ENCODE data around the gene ERGIC1.
A peak's percentile ranks its signal among the peaks of the same experiment; 100 is the strongest.
"Not testable (repeated sequence)": the region's sequence is repeated elsewhere in the genome, so short reads cannot be mapped to it uniquely, and the experiment has no call there.

Gene ERGIC1

DNA sequence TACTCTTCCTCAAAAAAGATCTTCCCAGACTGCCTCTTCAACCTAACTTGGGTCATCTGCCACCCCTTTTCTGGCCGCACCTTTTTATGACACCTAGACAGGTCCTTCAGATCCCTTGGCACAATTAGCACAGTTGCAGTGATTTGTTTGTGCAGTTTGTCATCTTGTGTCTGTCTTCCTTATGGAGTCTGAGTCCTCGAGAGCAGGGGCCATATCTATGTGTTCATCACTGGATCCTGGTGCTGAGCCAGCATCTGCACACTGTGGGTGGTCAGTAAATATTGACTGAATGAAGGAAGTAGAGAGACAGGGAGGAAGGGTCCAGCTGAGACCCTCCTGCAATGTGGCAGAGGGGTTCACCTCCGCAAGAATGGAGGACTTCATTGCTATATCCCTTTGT lies 14.4 kb downstream of the ERGIC1 start:
- DNase-seq (ENCODE audit: low read depth) = no peak
- TF ChIP-seq CTCF (IDR thresholded peaks at IDR 0.05; ENCODE audit: low read length, missing control alignments) = no peak
- H3K4me3 ChIP-seq (replicated peaks; ENCODE audit: low read depth, low read length) = no peak overlapping the region

DNA sequence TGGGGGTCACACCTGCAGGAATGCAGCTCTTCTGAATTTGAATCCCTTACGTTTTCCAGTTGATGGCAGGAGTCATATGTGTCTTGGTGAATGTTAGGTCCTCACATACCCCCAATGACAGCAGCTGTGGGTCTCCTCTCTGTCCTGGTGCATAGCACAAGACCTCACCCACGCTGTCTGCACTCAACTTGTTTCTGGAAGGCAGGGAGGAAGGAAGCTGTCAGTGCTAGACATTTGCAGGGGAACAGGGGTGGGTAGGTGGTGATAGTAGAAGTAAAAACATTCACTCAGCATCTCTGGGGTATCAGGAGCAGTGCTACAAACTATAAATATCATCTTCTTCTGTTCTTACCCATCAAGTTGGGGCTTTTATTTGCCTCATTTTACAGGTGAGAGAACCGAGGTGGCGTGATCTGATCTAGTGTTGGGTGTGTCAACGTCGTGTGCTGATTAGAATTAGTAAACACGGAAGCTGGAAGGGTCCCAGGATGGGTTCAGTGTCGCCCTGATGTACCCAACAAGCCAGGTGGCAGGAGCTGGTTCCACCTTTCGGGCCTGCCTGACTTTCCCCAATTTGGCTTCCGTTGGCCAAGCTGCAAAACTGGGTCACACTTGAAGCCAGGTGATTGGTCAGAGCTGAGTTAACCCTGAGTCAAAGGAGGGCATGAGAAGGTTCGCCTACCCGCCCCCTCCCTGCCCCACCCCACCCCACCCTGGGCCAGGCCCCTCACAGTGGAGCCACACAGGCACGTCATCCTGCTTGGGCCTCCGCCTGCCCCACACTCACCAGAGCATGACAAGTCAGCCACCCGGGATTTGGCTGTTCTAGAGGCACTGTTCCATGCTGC lies 15.8 kb downstream of the ERGIC1 start:
- no peak overlapping the region for H3K4me3 ChIP-seq (replicated peaks; ENCODE audit: low read depth, low read length)
- DNase-seq (ENCODE audit: low read depth) = no peak
- TF ChIP-seq CTCF (IDR thresholded peaks at IDR 0.05; ENCODE audit: low read length, missing control alignments) = no peak

DNA sequence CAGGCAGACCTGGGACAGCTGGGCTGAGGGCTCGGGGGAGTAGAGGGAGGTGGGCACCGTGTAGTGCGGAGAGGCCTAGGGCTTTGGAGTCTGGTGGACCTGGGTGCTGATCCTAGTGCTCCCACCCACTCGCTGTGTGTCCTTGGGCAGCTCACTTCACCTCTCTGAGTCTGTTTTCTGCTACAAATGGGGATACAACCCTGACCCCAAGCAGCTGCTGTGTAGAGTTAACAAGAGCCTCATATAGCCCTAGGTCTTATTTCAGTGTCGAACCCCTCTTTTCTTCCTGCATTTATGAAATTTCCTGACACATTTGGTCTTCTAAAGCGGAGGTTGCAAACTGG lies 16.4 kb downstream of the ERGIC1 start:
- no peak for DNase-seq (ENCODE audit: low read depth)
- no peak for TF ChIP-seq CTCF (IDR thresholded peaks at IDR 0.05; ENCODE audit: low read length, missing control alignments)
- H3K4me3 ChIP-seq (replicated peaks; ENCODE audit: low read depth, low read length) = no peak overlapping the region

DNA sequence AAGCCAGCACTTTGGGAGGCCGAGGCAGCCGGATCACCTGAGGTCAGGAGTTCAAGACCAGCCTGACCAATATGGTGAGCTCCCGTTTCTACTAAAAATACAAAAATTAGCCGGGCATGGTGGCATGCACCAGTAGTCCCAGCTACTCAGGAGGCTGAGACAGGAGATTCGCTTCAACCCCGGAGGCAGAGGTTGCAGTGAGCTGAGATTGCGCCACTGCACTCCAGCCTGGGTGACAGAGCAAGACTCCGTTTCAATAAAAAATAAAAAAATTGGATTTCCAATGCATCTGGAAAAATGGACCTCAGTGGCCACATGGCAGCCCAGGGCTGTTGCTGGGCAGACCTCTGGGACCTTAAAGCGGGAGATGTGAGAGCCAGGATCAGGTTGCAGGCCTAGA lies 17.2 kb downstream of the ERGIC1 start:
- H3K4me3 ChIP-seq (replicated peaks; ENCODE audit: low read depth, low read length); DNase-seq (ENCODE audit: low read depth): not testable (repeated sequence)

- DNase-seq (ENCODE audit: low read depth) = no peak
- TF ChIP-seq CTCF (IDR thresholded peaks at IDR 0.05; ENCODE audit: low read length, missing control alignments) = no peak
- no peak overlapping the region for H3K4me3 ChIP-seq (replicated peaks; ENCODE audit: low read depth, low read length)
These were observed 18.7 kb downstream of the ERGIC1 start for GRCh38 chr5:172852490-172853354.

DNA sequence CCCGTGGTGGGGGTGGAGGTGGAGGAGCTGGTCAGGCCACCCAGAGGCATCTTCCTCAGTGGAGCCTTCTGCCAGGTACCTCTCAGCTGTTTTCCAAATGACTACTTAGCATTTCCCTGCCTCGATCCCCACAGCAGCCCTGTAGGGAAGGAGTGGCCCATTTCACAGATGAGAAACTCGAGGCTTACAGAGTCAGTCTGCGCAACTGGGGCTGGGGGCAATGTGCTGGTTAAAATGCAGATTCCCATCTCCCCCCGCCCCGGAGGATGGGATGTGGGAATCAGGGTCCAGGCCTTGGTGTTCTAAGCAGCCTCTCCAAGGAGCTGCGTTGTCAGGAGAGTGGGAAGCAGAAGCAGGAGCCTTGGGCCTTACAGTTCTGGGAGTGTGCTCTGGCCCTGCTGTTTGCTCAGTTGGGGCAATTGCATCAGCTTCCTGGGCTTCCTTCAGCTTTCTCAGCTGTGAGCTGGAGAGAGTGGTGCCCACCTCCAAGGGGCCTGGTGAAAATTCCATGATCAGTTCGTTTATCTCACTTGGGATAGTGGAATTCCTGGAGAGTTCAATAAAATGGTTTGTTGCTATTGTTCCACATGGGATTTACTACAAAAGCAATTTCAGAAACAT lies 19.4 kb downstream of the ERGIC1 start:
- TF ChIP-seq CTCF (IDR thresholded peaks at IDR 0.05; ENCODE audit: low read length, missing control alignments) = no peak
- H3K4me3 ChIP-seq (replicated peaks; ENCODE audit: low read depth, low read length) = no peak overlapping the region
- DNase-seq (ENCODE audit: low read depth) = peak; percentile 59

DNA sequence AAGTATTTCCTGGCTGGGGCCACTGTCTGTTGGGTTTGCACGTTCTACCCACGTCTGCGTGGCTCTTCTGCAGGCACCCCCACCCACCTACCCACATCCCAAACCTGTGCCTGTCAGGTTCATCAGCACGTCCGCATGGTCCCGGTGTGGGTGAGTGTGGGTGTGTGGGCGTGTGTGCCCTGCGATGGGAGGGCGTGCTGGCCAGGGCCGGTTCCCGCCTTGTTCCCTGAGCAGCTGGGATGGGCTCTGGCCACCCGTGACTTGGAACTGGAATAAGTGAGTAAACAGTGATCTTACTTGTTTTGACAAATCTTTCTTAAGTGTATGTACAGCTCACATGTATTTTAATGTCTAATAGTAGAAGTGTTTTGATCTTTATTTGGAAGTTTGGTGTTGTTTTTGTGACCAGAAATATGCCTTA lies 20.4 kb downstream of the ERGIC1 start:
- no peak overlapping the region for H3K4me3 ChIP-seq (replicated peaks; ENCODE audit: low read depth, low read length)
- DNase-seq (ENCODE audit: low read depth) = no peak

More for the DNA sequence above, 20.4 kb downstream of the ERGIC1 start:
- TF ChIP-seq CTCF (IDR thresholded peaks at IDR 0.05; ENCODE audit: low read length, missing control alignments) = no peak

Measured in fibroblast of pulmonary artery (primary cell).